Ishikawa (cell line): ENCODE results near the gene LRFN2.

Source experiments
- FOXM1 ChIP-seq: IDR thresholded peaks from 2 replicates; pipeline ENCODE4 v1.6.1; 2012; ENCODE audit warnings: low read depth, borderline replicate concordance
- YY1 ChIP-seq: IDR thresholded peaks from 2 replicates; pipeline ENCODE4 v1.6.1; 2012; ENCODE audit warnings: low read depth

DNA sequence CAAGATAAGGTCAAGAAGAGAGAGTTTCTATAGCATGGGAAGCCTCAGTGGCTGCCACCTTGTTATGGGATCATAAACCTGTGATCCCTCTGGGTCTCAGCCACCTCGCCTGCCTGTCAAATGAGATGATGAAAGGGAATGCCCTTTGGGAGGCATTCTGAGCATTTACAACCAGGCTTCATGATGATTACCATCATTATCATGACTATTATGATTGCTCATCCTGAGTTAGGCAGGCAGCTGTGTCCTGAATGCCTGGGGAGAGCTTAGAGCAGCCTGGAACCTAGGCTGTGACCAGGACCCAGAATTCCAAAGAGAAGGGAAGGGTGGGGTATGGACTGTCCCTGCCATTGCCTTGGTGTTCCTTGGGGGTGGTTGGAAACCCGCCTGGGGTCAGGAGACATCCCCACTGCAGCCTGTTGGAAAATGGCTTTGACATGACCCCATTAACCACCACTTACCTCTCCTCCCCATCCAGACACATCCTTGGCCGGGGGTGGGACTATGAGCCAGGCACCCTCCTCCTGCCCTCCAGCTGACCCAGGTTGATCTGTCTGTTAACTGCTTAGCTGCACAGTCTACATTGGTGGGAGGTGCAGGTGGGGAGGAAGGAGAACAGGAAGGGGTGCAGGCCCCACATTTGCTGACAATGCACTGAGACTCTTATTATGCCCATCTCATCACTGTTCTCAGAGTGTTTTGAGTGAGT lies 51.9 kb downstream of the LRFN2 start:
- TF ChIP-seq YY1 (no peak), FOXM1 (no peak)
